ENCODE results near the gene ZCCHC17.

ZCCHC17 gene

DNA sequence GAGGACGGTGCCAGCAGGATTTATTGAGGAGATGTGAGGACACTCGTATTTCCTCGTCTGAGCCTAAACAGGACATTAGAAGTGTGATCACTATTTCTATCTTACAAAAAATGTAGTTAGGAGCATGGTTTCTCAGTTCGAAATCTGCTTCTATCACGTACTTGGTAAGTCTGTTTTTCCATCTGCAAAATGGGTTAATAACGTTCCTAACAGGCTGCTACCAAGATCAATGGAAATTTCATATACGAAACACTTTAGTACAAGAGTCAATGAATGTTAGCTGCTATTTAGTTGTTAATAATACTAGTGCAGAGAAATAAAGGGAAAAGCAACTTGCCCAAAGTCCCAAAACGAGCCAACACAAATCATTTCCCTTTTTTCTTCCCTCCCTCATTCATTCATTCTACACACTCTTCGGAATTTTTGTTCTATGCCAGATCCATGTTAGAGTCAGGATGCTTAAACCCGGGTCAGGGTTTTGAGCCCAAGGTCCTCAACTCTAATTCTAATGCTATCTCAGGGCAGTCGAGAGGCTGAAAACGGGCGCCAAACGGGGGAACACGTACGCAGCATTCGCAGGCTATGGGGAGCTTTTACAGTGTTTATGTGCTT, 852 bp upstream of the ZCCHC17 start:
- H3K27ac Mint-ChIP-seq: no peak overlapping the region
- peaks cover 31% of the 10 kb centered on the region for H3K36me3 Mint-ChIP-seq

DNA sequence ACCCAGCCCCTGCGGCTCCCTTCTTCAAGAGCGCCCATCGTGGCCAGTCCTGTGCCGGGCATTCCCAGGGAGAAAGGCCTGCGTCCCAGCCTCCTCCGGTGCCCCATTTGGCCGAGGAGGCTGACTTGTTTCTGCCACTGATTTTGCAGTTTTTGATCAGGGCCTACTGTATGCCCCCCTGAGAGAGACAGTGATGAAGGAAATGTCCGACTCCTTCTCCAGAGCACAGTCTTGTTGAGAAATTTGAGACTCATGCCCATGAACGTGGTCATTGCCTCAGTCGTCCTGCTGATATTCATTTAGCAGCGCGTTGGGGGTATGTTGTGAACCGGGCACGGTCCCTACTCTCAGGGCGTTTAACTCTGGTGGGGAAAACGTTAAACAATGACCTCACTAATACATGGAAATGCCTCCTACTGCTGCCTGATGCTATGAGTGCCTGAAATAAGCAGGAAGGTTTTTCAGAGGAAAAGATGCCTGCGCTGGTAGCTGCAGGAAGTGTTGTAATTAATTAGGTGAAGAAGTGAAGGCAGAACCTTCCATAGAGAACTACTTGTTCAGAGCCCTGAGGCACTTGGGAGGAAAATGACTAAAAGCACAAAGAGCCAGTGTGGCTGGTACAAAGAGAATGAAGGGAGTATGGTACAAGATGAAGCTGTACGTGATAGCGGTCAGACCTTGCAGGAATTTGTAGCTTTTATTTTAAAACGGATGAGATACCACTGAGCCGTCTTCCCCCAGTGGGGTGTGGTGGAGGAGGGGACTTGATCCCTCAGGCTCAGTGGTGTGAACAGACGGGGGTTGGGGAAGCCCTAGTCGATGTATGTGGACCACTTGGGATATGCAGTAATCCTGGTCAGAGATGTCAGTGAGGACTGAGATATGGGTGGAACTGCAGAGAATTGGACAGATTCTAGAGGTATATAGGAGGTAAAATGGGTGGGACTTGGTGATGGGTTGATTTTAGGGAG, 730 bp downstream of the ZCCHC17 start:
- H3K4me1 Mint-ChIP-seq: peaks cover 10% of the 10 kb centered on the region
- H3K4me3 Mint-ChIP-seq: no peak overlapping the region
- H3K9me3 Mint-ChIP-seq: no peaks in the 10 kb centered on the region
- H3K36me3 Mint-ChIP-seq: peaks cover 31% of the 10 kb centered on the region
- H3K27me3 Mint-ChIP-seq: no peaks in the 10 kb centered on the region
- no peak overlapping the region for H3K27ac Mint-ChIP-seq
- ATAC-seq: no peak

More for the DNA sequence above, 852 bp upstream of the ZCCHC17 start:
- Mint-ChIP-seq H3K9me3 (no peaks in the 10 kb centered on the region), H3K4me1 (peaks cover 6% of the 10 kb centered on the region), H3K27me3 (no peaks in the 10 kb centered on the region), H3K4me3 (no peak overlapping the region)
- no peak for ATAC-seq

DNA sequence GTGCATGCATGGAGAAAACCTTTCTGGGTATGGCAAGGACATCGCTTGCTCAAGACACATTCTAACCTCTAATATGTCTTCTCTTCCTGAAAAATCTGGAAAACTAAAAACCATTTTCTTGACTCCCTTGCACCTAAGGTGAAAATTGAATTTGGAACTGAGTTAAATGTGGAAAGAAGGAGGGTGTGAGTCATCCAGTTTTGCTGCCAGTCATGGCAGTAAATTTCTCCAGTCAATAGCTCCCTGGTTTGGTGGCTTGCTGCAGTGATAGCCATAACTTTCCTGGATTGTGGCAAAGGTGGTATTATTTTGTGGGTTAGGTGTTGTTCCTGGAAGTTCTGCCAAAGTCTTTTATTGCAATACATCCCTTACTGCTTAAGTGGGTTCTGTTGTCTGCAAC, 2.5 kb downstream of the ZCCHC17 start:
- Mint-ChIP-seq H3K27ac (no peak overlapping the region), H3K9me3 (no peaks in the 10 kb centered on the region), H3K36me3 (peaks cover 27% of the 10 kb centered on the region), H3K4me3 (no peak overlapping the region), H3K4me1 (peaks cover 12% of the 10 kb centered on the region), H3K27me3 (no peaks in the 10 kb centered on the region)
- ATAC-seq: no peak

- no peak for ATAC-seq
- Mint-ChIP-seq H3K9me3 (no peaks in the 10 kb centered on the region), H3K4me1 (peaks cover 12% of the 10 kb centered on the region), H3K4me3 (no peak overlapping the region), H3K27me3 (no peaks in the 10 kb centered on the region), H3K36me3 (peaks cover 21% of the 10 kb centered on the region), H3K27ac (no peak overlapping the region)
Observed at GRCh38 chr1:31300193-31300592, 3.4 kb downstream of the ZCCHC17 start.

GRCh38 chr1:31302709-31303441, 6.0 kb downstream of the ZCCHC17 start:
- H3K4me3 Mint-ChIP-seq: no peak overlapping the region
- peaks cover 26% of the 10 kb centered on the region for H3K36me3 Mint-ChIP-seq
- ATAC-seq: no peak
- no peak overlapping the region for H3K27ac Mint-ChIP-seq
- H3K4me1 Mint-ChIP-seq: peaks cover 15% of the 10 kb centered on the region
- no peaks in the 10 kb centered on the region for H3K9me3 Mint-ChIP-seq
- no peaks in the 10 kb centered on the region for H3K27me3 Mint-ChIP-seq

- Mint-ChIP-seq H3K9me3 (no peaks in the 10 kb centered on the region), H3K27ac (no peak overlapping the region), H3K27me3 (no peaks in the 10 kb centered on the region), H3K36me3 (peaks cover 44% of the 10 kb centered on the region), H3K4me1 (peaks cover 18% of the 10 kb centered on the region), H3K4me3 (no peak overlapping the region)
- ATAC-seq: no peak
Observed at GRCh38 chr1:31306278-31306677, 9.4 kb downstream of the ZCCHC17 start.

DNA sequence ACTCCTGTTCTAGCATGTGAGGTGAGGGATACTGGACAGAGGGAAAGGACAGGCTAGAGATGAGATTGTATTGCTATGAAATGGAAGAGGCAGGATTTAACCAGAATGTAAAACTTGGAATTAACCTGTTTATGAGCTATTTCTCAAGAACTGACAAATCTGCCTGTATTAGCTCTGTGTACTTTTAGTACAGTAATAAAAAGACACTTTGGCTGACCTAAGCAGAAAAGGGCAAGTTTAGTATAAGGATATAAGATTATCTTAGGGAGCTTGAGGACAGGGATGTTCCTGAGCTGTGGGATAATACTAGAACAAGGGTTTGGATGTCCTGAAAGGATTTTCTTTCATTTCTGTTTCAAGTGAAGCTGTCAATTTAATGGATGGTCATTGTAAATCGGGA, 11.2 kb downstream of the ZCCHC17 start:
- H3K9me3 Mint-ChIP-seq: no peaks in the 10 kb centered on the region
- no peak overlapping the region for H3K27ac Mint-ChIP-seq
- no peaks in the 10 kb centered on the region for H3K27me3 Mint-ChIP-seq
- H3K4me1 Mint-ChIP-seq: peaks cover 13% of the 10 kb centered on the region
- no peak overlapping the region for H3K4me3 Mint-ChIP-seq
- ATAC-seq: no peak
- peaks cover 50% of the 10 kb centered on the region for H3K36me3 Mint-ChIP-seq

GRCh38 chr1:31310198-31310597, 13.4 kb downstream of the ZCCHC17 start:
- Mint-ChIP-seq H3K4me1 (peaks cover 6% of the 10 kb centered on the region), H3K36me3 (peaks cover 52% of the 10 kb centered on the region), H3K27me3 (no peaks in the 10 kb centered on the region), H3K27ac (no peak overlapping the region), H3K9me3 (no peaks in the 10 kb centered on the region), H3K4me3 (no peak overlapping the region)
- no peak for ATAC-seq

DNA sequence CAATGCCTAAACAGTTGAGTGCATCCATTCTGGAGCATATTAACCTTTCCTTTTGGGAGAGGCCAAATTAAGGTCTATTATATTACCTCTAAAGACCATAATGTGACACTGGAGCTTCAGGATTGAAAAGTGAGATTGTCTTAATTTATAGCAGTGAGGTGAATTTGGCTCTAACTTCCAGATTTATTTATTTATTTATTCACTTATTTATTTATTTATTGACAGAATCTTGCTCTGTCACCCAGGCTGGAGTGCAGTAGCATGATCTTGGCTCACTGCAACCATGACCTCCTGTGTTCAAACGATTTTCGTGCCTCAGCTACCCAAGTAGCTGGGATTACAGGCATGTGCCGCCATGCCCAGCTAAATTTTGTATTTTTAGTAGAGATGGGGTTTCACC, 19.1 kb downstream of the ZCCHC17 start:
- no peaks in the 10 kb centered on the region for H3K9me3 Mint-ChIP-seq
- H3K4me3 Mint-ChIP-seq: no peak overlapping the region
- no peak for ATAC-seq
- H3K27ac Mint-ChIP-seq: no peak overlapping the region
- no peaks in the 10 kb centered on the region for H3K4me1 Mint-ChIP-seq
- H3K36me3 Mint-ChIP-seq: peaks cover 64% of the 10 kb centered on the region
- no peaks in the 10 kb centered on the region for H3K27me3 Mint-ChIP-seq

DNA sequence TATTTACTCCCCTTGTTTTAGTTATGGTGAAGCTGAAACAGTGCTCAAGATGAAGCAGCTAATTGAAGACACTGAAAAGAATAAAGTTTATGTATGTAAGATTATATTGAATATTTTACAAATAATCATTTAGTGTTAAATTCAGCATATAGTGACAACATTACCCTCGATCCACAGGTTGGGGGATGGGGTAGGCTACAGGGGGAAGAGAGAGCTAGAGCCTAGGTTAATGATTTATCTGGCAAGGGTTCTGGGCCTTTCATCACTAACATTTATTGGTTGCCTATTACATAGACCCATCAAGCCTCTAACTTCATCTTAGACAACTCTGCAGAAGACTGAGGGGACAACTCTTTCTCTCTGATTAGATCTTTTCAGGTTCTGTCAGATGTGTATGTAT, 21.3 kb downstream of the ZCCHC17 start:
- H3K27ac Mint-ChIP-seq: no peak overlapping the region
- no peak for ATAC-seq
- peaks cover 72% of the 10 kb centered on the region for H3K36me3 Mint-ChIP-seq
- no peaks in the 10 kb centered on the region for H3K9me3 Mint-ChIP-seq
- H3K4me1 Mint-ChIP-seq: no peaks in the 10 kb centered on the region
- H3K27me3 Mint-ChIP-seq: no peaks in the 10 kb centered on the region
- H3K4me3 Mint-ChIP-seq: no peak overlapping the region

DNA sequence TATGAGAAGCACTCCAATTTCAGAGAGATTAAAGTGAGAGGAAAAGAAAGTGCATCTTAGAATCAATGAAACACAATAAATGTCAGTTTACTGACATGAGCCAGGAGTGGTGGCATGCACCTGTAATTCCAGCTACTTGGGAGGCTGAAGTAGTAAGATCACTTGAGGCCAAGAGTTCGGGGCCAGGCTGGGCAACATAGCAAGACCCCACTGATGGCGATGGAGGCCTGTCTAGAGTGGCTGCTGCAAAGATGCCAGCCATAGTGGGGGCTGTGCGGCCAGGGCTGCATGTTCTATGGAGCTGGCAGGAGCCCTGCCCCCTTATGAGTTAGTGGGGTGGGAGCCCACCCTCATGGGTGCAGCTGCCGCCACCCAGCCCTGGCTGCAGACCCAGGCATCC, 27.3 kb downstream of the ZCCHC17 start:
- no peak for ATAC-seq
- H3K9me3 Mint-ChIP-seq: no peaks in the 10 kb centered on the region
- no peak overlapping the region for H3K4me3 Mint-ChIP-seq
- peaks cover 44% of the 10 kb centered on the region for H3K36me3 Mint-ChIP-seq
- H3K27ac Mint-ChIP-seq: no peak overlapping the region
- H3K4me1 Mint-ChIP-seq: no peaks in the 10 kb centered on the region
- H3K27me3 Mint-ChIP-seq: no peaks in the 10 kb centered on the region

GRCh38 chr1:31324992-31325391, 28.2 kb downstream of the ZCCHC17 start:
- no peak overlapping the region for H3K27ac Mint-ChIP-seq

GRCh38 chr1:31326461-31326860, 29.6 kb downstream of the ZCCHC17 start:
- Mint-ChIP-seq H3K27ac (no peak overlapping the region), H3K9me3 (no peaks in the 10 kb centered on the region), H3K4me1 (no peaks in the 10 kb centered on the region), H3K4me3 (no peak overlapping the region), H3K36me3 (peaks cover 36% of the 10 kb centered on the region), H3K27me3 (no peaks in the 10 kb centered on the region)
- ATAC-seq: no peak

More at GRCh38 chr1:31324992-31325391, 28.2 kb downstream of the ZCCHC17 start:
- Mint-ChIP-seq H3K4me1 (no peaks in the 10 kb centered on the region), H3K4me3 (no peak overlapping the region), H3K27me3 (no peaks in the 10 kb centered on the region), H3K9me3 (no peaks in the 10 kb centered on the region), H3K36me3 (peaks cover 41% of the 10 kb centered on the region)
- ATAC-seq: no peak

GRCh38 chr1:31327381-31327780, 30.5 kb downstream of the ZCCHC17 start:
- Mint-ChIP-seq H3K36me3 (peaks cover 33% of the 10 kb centered on the region), H3K27ac (no peak overlapping the region), H3K4me3 (no peak overlapping the region), H3K9me3 (no peaks in the 10 kb centered on the region), H3K27me3 (no peaks in the 10 kb centered on the region), H3K4me1 (no peaks in the 10 kb centered on the region)
- no peak for ATAC-seq

DNA sequence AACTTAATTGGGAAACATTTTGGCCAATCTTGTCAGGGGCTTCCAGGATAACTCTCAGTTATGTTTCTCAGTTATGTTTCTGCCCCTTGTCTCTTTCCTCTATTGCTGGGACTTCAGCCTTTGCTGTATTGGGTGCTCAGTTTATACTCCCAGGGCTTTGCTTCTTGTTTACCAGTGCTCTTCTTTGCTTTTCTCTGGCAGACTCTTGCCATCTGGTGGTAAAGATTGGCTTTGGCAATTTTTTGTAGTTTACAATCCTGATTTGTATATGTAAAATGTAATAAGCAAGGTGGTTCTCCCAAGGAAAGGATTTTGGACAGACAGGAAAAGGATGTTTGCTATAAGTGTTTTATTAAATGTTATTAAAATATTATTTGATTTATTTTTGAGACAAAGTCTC, 38.2 kb downstream of the ZCCHC17 start:
- H3K27ac Mint-ChIP-seq: no peak overlapping the region
- no peak for ATAC-seq
- H3K36me3 Mint-ChIP-seq: peaks cover 37% of the 10 kb centered on the region
- no peak overlapping the region for H3K4me3 Mint-ChIP-seq
- H3K27me3 Mint-ChIP-seq: no peaks in the 10 kb centered on the region
- H3K9me3 Mint-ChIP-seq: no peaks in the 10 kb centered on the region
- H3K4me1 Mint-ChIP-seq: no peaks in the 10 kb centered on the region

Data from stimulated activated memory B cell treated with anti-CD40 and anti-IgM and Interleukin-4, amounts not matched to agents 10 μg/mL and 1 μg/mL and 100 μg/mL, for 72 hours (primary cell).